Smooth muscle cell (in vitro differentiated cells): ENCODE data around the gene KCNMB2. TPM values are rescaled to one million over a fixed set of nuclear protein-coding genes. Genes with fewer than 3 reads are reported as not detected.

Experiments
- DNase-seq: peaks from one replicate; lab custom pipeline; 2025; ENCODE audit not compliant: unreplicated experiment; lab: John Stamatoyannopoulos, UW
- H2AFZ ChIP-seq: fragments of 200-600 bp; sonication (generic); 2 replicates; pipeline ENCODE4 v1.6.0; 2016; ENCODE audit warnings: antibody characterized with exemption, low read depth, mild to moderate bottlenecking
- H3F3A ChIP-seq: fragments of 200-600 bp; sonication (generic); 2 replicates; pipeline ENCODE4 v1.6.0; 2017; ENCODE audit warnings: antibody characterized with exemption, low read depth
- H3K27ac ChIP-seq: fragments of 200-600 bp; sonication (generic); 2 replicates; pipeline ENCODE4 v1.5.1; 2016; ENCODE audit warnings: low read depth, mild to moderate bottlenecking
- H3K27me3 ChIP-seq: fragments of 200-600 bp; sonication (generic); 2 replicates; pipeline ENCODE4 v1.6.1; 2016; ENCODE audit warnings: low read depth, mild to moderate bottlenecking
- H3K36me3 ChIP-seq: fragments of 200-600 bp; sonication (generic); 2 replicates; pipeline ENCODE4 v1.5.1; 2016; ENCODE audit warnings: low read depth
- H3K4me1 ChIP-seq: fragments of 200-600 bp; sonication (generic); 2 replicates; pipeline ENCODE4 v1.5.1; 2016; ENCODE audit warnings: low read depth
- H3K4me2 ChIP-seq: fragments of 200-600 bp; sonication (generic); 2 replicates; pipeline ENCODE4 v1.6.0; 2016; ENCODE audit warnings: mild to moderate bottlenecking
- H3K4me3 ChIP-seq: fragments of 200-600 bp; sonication (generic); 2 replicates; pipeline ENCODE4 v1.5.1; 2016; ENCODE audit warnings: mild to moderate bottlenecking
- H3K79me2 ChIP-seq: fragments of 200-600 bp; sonication (generic); 2 replicates; pipeline ENCODE4 v1.6.0; 2016; ENCODE audit warnings: low read depth, mild to moderate bottlenecking
- H3K9ac ChIP-seq: fragments of 200-600 bp; sonication (generic); 2 replicates; pipeline ENCODE4 v1.6.0; 2016; ENCODE audit warnings: low read depth
- H3K9me3 ChIP-seq: fragments of 200-600 bp; sonication (generic); replicated peaks from 2 replicates; pipeline ENCODE4 v1.5.1; 2016; ENCODE audit warnings: low read depth
- H4K20me1 ChIP-seq: fragments of 200-600 bp; sonication (generic); 2 replicates; pipeline ENCODE4 v1.6.0; 2016; ENCODE audit warnings: low read depth
- CTCF ChIP-seq: fragments of 200-600 bp; sonication (generic); IDR thresholded peaks from 2 replicates; pipeline ENCODE4 v1.5.1; 2017; ENCODE audit warnings: borderline replicate concordance, mild to moderate bottlenecking, antibody characterized with exemption; ENCODE audit not compliant: insufficient read depth, poor library complexity, severe bottlenecking
- WGBS: methylation state at CpG from one replicate; pipeline ENCODE4 v1.1.7; 2016; ENCODE audit warnings: low lambda C conversion rate; 5-methylcytosine and 5-hydroxymethylcytosine counted together
- polyA plus RNA-seq: library from polyadenylated mRNA; unstranded; fragments of >200 nt; fragmentation: Nextera tagmentation; extraction: Ambion mirVana; gene quantifications from 2 replicates; pipeline ENCODE4 v1.2.1, GENCODE V29; 2016
- total RNA-seq: library from RNA; depleted of rRNA; stranded (reverse); fragments of >200 nt; gene quantifications from 2 replicates; pipeline ENCODE4 v1.2.3, GENCODE V29; 2014

KCNMB2 gene
- total and polyA plus RNA-seq, 2 experiments from 2014 or later = 0.09 TPM; not detected in 1

GRCh38 chr3:178597371-178597770, 61.1 kb downstream of the KCNMB2 start:
- Histone ChIP-seq H2AFZ (no peak overlapping the region), H3K4me3 (no peak overlapping the region), H4K20me1 (no peaks in the 10 kb centered on the region), H3K4me2 (no peak overlapping the region), H3K27me3 (no peaks in the 10 kb centered on the region), H3K79me2 (no peaks in the 10 kb centered on the region), H3K9ac (no peak overlapping the region), H3K4me1 (no peaks in the 10 kb centered on the region), H3K27ac (no peak overlapping the region), H3K9me3 (no peaks in the 10 kb centered on the region), H3F3A (no peaks in the 10 kb centered on the region), H3K36me3 (no peaks in the 10 kb centered on the region)
- TF ChIP-seq CTCF = no peak
- WGBS = 98% methylated on average over 2 of the region's 2 CpGs
- DNase-seq = no peak

- Histone ChIP-seq H2AFZ (no peak overlapping the region), H3K4me1 (no peaks in the 10 kb centered on the region), H3K79me2 (no peaks in the 10 kb centered on the region), H3K4me3 (no peak overlapping the region), H3K4me2 (no peak overlapping the region), H4K20me1 (no peaks in the 10 kb centered on the region), H3K27ac (no peak overlapping the region), H3F3A (no peaks in the 10 kb centered on the region), H3K27me3 (peaks cover 25% of the 10 kb centered on the region), H3K9ac (no peak overlapping the region), H3K36me3 (no peaks in the 10 kb centered on the region), H3K9me3 (no peaks in the 10 kb centered on the region)
- no peak for TF ChIP-seq CTCF
- no peak for DNase-seq
- whole genome bisulfite sequencing = 85% methylated on average over 2 of the region's 2 CpGs
These were observed 66.6 kb downstream of the KCNMB2 start for GRCh38 chr3:178602856-178603255.

GRCh38 chr3:178603735-178604134, 67.5 kb downstream of the KCNMB2 start:
- H3F3A ChIP-seq = no peaks in the 10 kb centered on the region
- DNase-seq = no peak
- H4K20me1 ChIP-seq = no peaks in the 10 kb centered on the region
- H3K9me3 ChIP-seq = no peaks in the 10 kb centered on the region
- no peaks in the 10 kb centered on the region for H3K36me3 ChIP-seq
- H3K9ac ChIP-seq = no peak overlapping the region
- no peak overlapping the region for H2AFZ ChIP-seq
- no peak for TF ChIP-seq CTCF
- no peaks in the 10 kb centered on the region for H3K79me2 ChIP-seq
- H3K27me3 ChIP-seq = peaks cover 28% of the 10 kb centered on the region
- H3K27ac ChIP-seq = no peak overlapping the region
- H3K4me1 ChIP-seq = no peaks in the 10 kb centered on the region
- 45% methylated on average over 1 of the region's 1 CpG for whole genome bisulfite sequencing
- H3K4me2 ChIP-seq = no peak overlapping the region
- H3K4me3 ChIP-seq = no peak overlapping the region

GRCh38 chr3:178618197-178618596, 82.0 kb downstream of the KCNMB2 start:
- 17% methylated on average over 3 of the region's 3 CpGs for WGBS
- H2AFZ ChIP-seq = no peak overlapping the region
- no peak overlapping the region for H3K27ac ChIP-seq
- H3K27me3 ChIP-seq = peaks cover 16% of the 10 kb centered on the region
- no peak overlapping the region for H3K4me3 ChIP-seq
- peaks cover 4% of the 10 kb centered on the region for H3K4me1 ChIP-seq
- no peaks in the 10 kb centered on the region for H3K9me3 ChIP-seq
- no peak for TF ChIP-seq CTCF
- no peaks in the 10 kb centered on the region for H3K36me3 ChIP-seq
- no peak for DNase-seq
- peak overlapping the region; percentile 61 for H3K4me2 ChIP-seq
- H3K79me2 ChIP-seq = no peaks in the 10 kb centered on the region
- no peaks in the 10 kb centered on the region for H4K20me1 ChIP-seq
- no peak overlapping the region for H3K9ac ChIP-seq
- no peaks in the 10 kb centered on the region for H3F3A ChIP-seq
